CD14-positive monocyte (primary cell): ENCODE measurements around the gene C5orf63. TPM values are rescaled to one million over a fixed set of nuclear protein-coding genes. Genes with fewer than 3 reads are reported as not detected.
A peak's percentile ranks its signal among the peaks of the same experiment; 100 is the strongest.

Source experiments
- DNase-seq, 3 donors: peaks; one replicate each; pipeline ENCODE4 v3.0.0-alpha.2; 2011 to 2022
- H2AFZ ChIP-seq: 2 replicates; pipeline ENCODE4 v1.6.0; 2012; ENCODE audit warnings: mild to moderate bottlenecking, low read depth, low read length, inconsistent platforms; ENCODE audit not compliant: insufficient read depth, poor library complexity, severe bottlenecking
- H3K27ac ChIP-seq, 2 donors: 1 replicate in 1 of 2; 2 replicates in 1 of 2; pipeline ENCODE4 v1.5.1; 2012 to 2013; ENCODE audit warnings: low read length in 2 of 2, control low read depth in 1 of 2, inconsistent platforms in 1 of 2, low read depth in 1 of 2, mild to moderate bottlenecking in 1 of 2
- H3K27me3 ChIP-seq, 2 donors: one replicate each; pipeline versions ENCODE4 v1.6.0 to v1.6.1; 2011 to 2013; ENCODE audit warnings: low read length in 2 of 2; ENCODE audit not compliant: control insufficient read depth in 2 of 2, insufficient read depth in 2 of 2
- H3K36me3 ChIP-seq, 2 donors: replicated peaks in 1 of 2; 1 replicate in 1 of 2; 2 replicates in 1 of 2; pipeline versions ENCODE4 v1.5.1 to v1.6.1; 2012 to 2013; ENCODE audit warnings: low read length in 2 of 2, control low read depth in 1 of 2, inconsistent platforms in 1 of 2, mild to moderate bottlenecking in 1 of 2; ENCODE audit not compliant: insufficient read depth in 2 of 2, control insufficient read depth in 1 of 2
- H3K4me1 ChIP-seq, 2 donors: 1 replicate in 1 of 2; 2 replicates in 1 of 2; pipeline versions ENCODE4 v1.5.1 to v1.6.1; 2012 to 2013; ENCODE audit warnings: low read length in 2 of 2, control low read depth in 1 of 2, inconsistent platforms in 1 of 2, mild to moderate bottlenecking in 1 of 2, moderate library complexity in 1 of 2; ENCODE audit not compliant: insufficient read depth in 2 of 2, control insufficient read depth in 1 of 2
- H3K4me2 ChIP-seq: replicated peaks from 2 replicates; pipeline ENCODE3; 2012; ENCODE audit warnings: low read length, moderate library complexity, mild to moderate bottlenecking; ENCODE audit not compliant: poor library complexity, severe bottlenecking; ENCODE audit errors: extremely low read depth
- H3K4me3 ChIP-seq, 3 experiments: fragments of 200-600 bp in 1 of 3; sonication (generic) in 1 of 3; replicated peaks in 1 of 3; 1 replicate in 2 of 3; 2 replicates in 1 of 3; pipeline ENCODE4 v1.5.1; 2011 to 2013; ENCODE audit warnings: low read length in 3 of 3, mild to moderate bottlenecking in 3 of 3, control low read depth in 2 of 3, low read depth in 2 of 3, inconsistent platforms in 1 of 3, moderate library complexity in 1 of 3
- H3K79me2 ChIP-seq: 2 replicates; pipeline ENCODE4 v1.6.0; 2012; ENCODE audit warnings: mild to moderate bottlenecking, control low read depth, inconsistent platforms, low read length, moderate library complexity; ENCODE audit not compliant: insufficient read depth
- H3K9ac ChIP-seq: 2 replicates; pipeline ENCODE4 v1.6.0; 2017; ENCODE audit warnings: low read length, mild to moderate bottlenecking; ENCODE audit not compliant: insufficient read depth, poor library complexity, severe bottlenecking
- H3K9me3 ChIP-seq, 2 donors: replicated peaks in 1 of 2; 1 replicate in 1 of 2; 2 replicates in 1 of 2; pipeline versions ENCODE4 v1.5.1 to v1.6.1; 2012 to 2013; ENCODE audit warnings: low read length in 2 of 2, control low read depth in 1 of 2; ENCODE audit not compliant: control insufficient read depth in 1 of 2, insufficient read depth in 1 of 2
- H4K20me1 ChIP-seq: 2 replicates; pipeline ENCODE4 v1.6.0; 2012; ENCODE audit warnings: mild to moderate bottlenecking, low read length, control low read depth, moderate library complexity; ENCODE audit not compliant: insufficient read depth
- H3K27ac Mint-ChIP-seq, 7 donors: one replicate each; pipeline ENCODE4 v1.8.0; 2020; ENCODE audit warnings: mild to moderate bottlenecking in 7 of 7, mixed read lengths in 7 of 7, moderate library complexity in 6 of 7, inconsistent platforms in 2 of 7
- H3K27me3 Mint-ChIP-seq, 3 donors: one replicate each; pipeline ENCODE4 v1.8.0; 2021 to 2022; ENCODE audit warnings: low read depth in 3 of 3, mild to moderate bottlenecking in 3 of 3, mixed read lengths in 3 of 3, moderate library complexity in 3 of 3, inconsistent platforms in 1 of 3
- H3K36me3 Mint-ChIP-seq, 2 donors: one replicate each; pipeline ENCODE4 v1.8.0; 2020; ENCODE audit warnings: mixed read lengths in 2 of 2, inconsistent platforms in 1 of 2, mild to moderate bottlenecking in 1 of 2
- H3K4me1 Mint-ChIP-seq: one replicate; pipeline ENCODE4 v1.8.0; 2020; ENCODE audit warnings: mild to moderate bottlenecking, mixed read lengths
- H3K4me3 Mint-ChIP-seq, 2 donors: one replicate each; pipeline ENCODE4 v1.8.0; 2020; ENCODE audit warnings: mild to moderate bottlenecking in 2 of 2, mixed read lengths in 2 of 2, moderate library complexity in 1 of 2
- H3K9me3 Mint-ChIP-seq, 7 donors: one replicate each; pipeline ENCODE4 v1.8.0; 2020 to 2022; ENCODE audit warnings: mixed read lengths in 7 of 7, mild to moderate bottlenecking in 6 of 7, moderate library complexity in 6 of 7, inconsistent platforms in 2 of 7
- WGBS: methylation state at CpG from one replicate; pipeline ENCODE4 v1.1.5; 2013; ENCODE audit warnings: missing lambda C conversion rate; ENCODE audit not compliant: insufficient coverage; 5-methylcytosine and 5-hydroxymethylcytosine counted together
- intact Hi-C, 2 donors: fragments of 100-400 bp; cut with micrococcal nuclease; formaldehyde crosslinking; loops; one replicate each; pipeline versions ENCODE4 v1.15.0 to v1.15.1; 2023
- polyA plus RNA-seq, 3 donors: library from polyadenylated mRNA; depleted of rRNA in 1 of 3; unstranded in 2 of 3; stranded (reverse) in 1 of 3; fragments of 300-500 nt in 2 of 3; fragments of >200 nt in 1 of 3; fragmentation: Illumina TruSeq in 2 of 3; gene quantifications; 1 replicate in 2 of 3; 2 replicates in 1 of 3; pipeline ENCODE4 v1.2.3, GENCODE V29; 2012 to 2021
- TF ChIP-seq, protein P1 (sequence below): fragments of 200-600 bp; IDR thresholded peaks from one replicate; pipeline ENCODE4 v1.8.0; 2022; ENCODE audit warnings: antibody characterized with exemption, mild to moderate bottlenecking

The C5orf63 gene
- polyA plus RNA-seq, 3 donors: 0.27 to 1.5 TPM; not detected in 1

DNA sequence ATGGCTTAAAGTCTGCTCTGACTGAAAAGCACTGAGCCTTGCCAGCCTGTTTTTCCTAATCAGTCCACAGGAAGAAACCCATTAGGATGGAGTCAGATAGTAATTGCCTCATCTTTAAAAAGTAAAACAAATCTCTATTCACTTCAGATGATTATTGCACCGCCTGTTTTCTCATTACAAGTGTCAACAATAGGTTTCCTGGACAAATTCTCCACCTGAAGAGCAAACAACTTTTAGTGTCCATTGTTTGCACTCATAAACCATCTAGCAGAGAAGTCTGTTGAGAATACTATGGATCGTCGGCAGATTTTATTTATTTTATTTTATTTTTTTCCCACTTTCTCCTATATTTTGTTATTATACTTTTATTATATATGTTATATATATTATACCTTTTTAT is 20.3 kb downstream of the C5orf63 start:
- Histone ChIP-seq H3K9me3 (no peaks in the 10 kb centered on the region), H3K27me3 (no peaks in the 10 kb centered on the region), H3K27ac (no peak overlapping the region), H3K36me3 (peaks cover 0 to 3% of the 10 kb centered on the region in 2 donors), H3K79me2 (no peaks in the 10 kb centered on the region), H3K4me3 (no peak overlapping the region), H2AFZ (no peak overlapping the region), H3K4me1 (peaks cover 3 to 7% of the 10 kb centered on the region in 2 donors), H3K9ac (no peak overlapping the region), H4K20me1 (no peaks in the 10 kb centered on the region), H3K4me2 (no peak overlapping the region)
- Mint-ChIP-seq H3K27ac (peak overlapping the region in 1 of 7 donors; percentile 26), H3K27me3 (peaks cover 0 to 2% (median 0%) of the 10 kb centered on the region in 3 donors), H3K4me3 (no peak overlapping the region), H3K9me3 (peaks cover 0 to 7% (median 0%) of the 10 kb centered on the region in 7 donors), H3K4me1 (peaks cover 13% of the 10 kb centered on the region), H3K36me3 (peaks cover 2 to 6% of the 10 kb centered on the region in 2 donors)
- TF ChIP-seq, protein P1, sequence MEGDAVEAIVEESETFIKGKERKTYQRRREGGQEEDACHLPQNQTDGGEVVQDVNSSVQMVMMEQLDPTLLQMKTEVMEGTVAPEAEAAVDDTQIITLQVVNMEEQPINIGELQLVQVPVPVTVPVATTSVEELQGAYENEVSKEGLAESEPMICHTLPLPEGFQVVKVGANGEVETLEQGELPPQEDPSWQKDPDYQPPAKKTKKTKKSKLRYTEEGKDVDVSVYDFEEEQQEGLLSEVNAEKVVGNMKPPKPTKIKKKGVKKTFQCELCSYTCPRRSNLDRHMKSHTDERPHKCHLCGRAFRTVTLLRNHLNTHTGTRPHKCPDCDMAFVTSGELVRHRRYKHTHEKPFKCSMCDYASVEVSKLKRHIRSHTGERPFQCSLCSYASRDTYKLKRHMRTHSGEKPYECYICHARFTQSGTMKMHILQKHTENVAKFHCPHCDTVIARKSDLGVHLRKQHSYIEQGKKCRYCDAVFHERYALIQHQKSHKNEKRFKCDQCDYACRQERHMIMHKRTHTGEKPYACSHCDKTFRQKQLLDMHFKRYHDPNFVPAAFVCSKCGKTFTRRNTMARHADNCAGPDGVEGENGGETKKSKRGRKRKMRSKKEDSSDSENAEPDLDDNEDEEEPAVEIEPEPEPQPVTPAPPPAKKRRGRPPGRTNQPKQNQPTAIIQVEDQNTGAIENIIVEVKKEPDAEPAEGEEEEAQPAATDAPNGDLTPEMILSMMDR: no peak
- no CpG with 5 or more reads among the region's 3 CpGs for WGBS
- DNase-seq: no peak
- intact Hi-C loops: no loop called here

DNA sequence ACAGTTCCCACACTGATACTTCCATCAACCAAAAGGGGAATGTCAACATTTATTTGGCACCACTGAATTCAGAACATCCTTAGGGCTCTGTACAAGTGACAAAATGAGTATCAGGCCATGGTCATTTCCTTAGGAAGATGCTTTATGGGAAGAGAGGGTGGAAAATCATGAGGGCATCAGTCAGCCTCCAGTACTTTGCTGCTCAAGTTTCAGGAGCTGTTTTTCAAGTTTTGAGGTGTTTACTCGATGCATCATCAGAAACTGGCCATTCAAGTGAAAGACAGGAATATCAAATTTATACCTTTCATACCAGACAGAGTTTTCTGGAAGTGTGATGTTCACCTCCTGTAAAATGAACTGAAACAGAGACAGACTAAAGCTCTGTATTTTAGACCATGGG is 21.7 kb downstream of the C5orf63 start:
- Mint-ChIP-seq H3K36me3 (peaks cover 2 to 6% of the 10 kb centered on the region in 2 donors), H3K27me3 (peaks cover 0 to 2% (median 0%) of the 10 kb centered on the region in 3 donors)

More for the DNA sequence above, 21.7 kb downstream of the C5orf63 start:
- TF ChIP-seq, protein P1: no peak
- Mint-ChIP-seq H3K4me3 (no peak overlapping the region), H3K9me3 (peaks cover 0 to 7% (median 0%) of the 10 kb centered on the region in 7 donors), H3K27ac (no peak overlapping the region), H3K4me1 (peaks cover 10% of the 10 kb centered on the region)
- Histone ChIP-seq H3K36me3 (no peaks in the 10 kb centered on the region), H2AFZ (no peak overlapping the region), H3K27me3 (no peaks in the 10 kb centered on the region), H3K4me1 (peaks cover 0 to 7% of the 10 kb centered on the region in 2 donors), H3K79me2 (no peaks in the 10 kb centered on the region), H3K9me3 (no peaks in the 10 kb centered on the region), H4K20me1 (no peaks in the 10 kb centered on the region), H3K4me2 (no peak overlapping the region), H3K9ac (no peak overlapping the region), H3K4me3 (no peak overlapping the region), H3K27ac (no peak overlapping the region)
- intact Hi-C loops: no loop called here
- no peak for DNase-seq
- WGBS: no CpG with 5 or more reads among the region's 1 CpG
